ENCODE results near the gene SP4. TPM values are rescaled to one million over a fixed set of nuclear protein-coding genes. Genes with fewer than 3 reads are reported as not detected.

SP4 gene
- total and polyA plus RNA-seq, 2 experiments from 2014 or later: 3.0 to 8.7 TPM

- Histone ChIP-seq H3K27me3 (peaks cover 27% of the 10 kb centered on the region), H3K36me3 (no peaks in the 10 kb centered on the region), H3K9me3 (ENCODE audit: low read depth) (no peaks in the 10 kb centered on the region), H3K4me1 (ENCODE audit: low read depth) (no peaks in the 10 kb centered on the region), H3K27ac (no peak overlapping the region), H3K4me3 (no peak overlapping the region)
- DNase-seq (ENCODE audit: low read depth in 1 of 2, low spot score in 1 of 2): no peak
- TF ChIP-seq CTCF (IDR thresholded peaks at IDR 0.05; ENCODE audit: low read depth, low read length): no peak
These were observed 122.2 kb downstream of the SP4 start for GRCh38 chr7:21550076-21550475.

DNA sequence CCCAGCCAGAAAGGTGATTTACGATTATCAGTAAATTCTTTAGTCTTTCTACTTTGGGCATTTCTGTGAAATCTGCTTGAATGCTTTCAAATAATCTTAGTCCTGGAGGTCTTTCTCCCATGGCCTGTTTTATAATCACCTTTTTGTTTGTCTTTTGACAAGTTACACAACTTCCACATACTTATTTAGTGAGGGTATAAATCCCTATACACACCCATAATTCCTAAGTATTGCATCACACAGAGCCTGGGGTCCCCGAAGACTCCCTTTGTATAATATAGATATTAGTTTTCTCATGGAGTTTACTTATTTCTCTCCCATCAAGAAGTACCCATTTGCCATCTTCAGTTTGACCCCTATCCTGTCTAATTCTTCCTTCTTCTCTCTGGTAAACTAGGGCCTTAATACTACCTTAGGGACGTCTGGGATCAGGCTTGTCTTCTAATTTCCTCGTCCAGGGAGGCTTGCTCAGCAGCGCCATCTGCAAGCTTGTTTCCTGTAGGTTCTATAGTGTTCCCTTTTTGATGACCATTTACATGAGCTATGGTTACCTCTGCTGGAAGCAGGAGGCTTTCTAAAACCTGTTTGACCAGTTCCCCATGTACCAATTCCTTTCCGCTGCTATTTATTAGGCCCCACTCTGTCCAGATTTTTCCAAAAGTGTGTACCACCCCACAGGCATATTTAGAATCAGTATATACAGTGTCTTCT lies 123.1 kb downstream of the SP4 start:
- H3K27ac ChIP-seq: no peak overlapping the region
- no peak overlapping the region for H3K4me3 ChIP-seq
- no peak for TF ChIP-seq CTCF (IDR thresholded peaks at IDR 0.05; ENCODE audit: low read depth, low read length)
- no peaks in the 10 kb centered on the region for H3K4me1 ChIP-seq (ENCODE audit: low read depth)
- no peaks in the 10 kb centered on the region for H3K36me3 ChIP-seq
- no peak for DNase-seq (ENCODE audit: low read depth in 1 of 2, low spot score in 1 of 2)
- peaks cover 18% of the 10 kb centered on the region for H3K27me3 ChIP-seq
- H3K9me3 ChIP-seq (ENCODE audit: low read depth): no peaks in the 10 kb centered on the region

DNA sequence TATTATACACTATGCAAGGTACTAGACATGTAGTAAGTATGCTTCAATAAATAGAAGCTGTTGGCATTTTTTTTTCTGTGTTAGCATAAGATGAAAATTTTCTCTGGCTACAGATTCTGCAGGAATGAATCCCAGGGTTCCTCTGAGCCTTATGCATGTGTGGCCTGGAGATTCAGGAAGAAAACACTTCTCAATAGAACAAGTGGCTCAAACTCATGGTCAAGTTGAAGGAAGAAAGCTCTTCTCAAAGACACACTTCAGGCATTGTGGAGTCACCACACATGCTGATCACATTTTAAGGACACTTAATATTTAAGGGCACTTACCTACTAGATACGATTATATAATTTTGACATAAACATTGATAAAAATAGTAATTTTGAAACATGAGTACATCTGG lies 134.5 kb downstream of the SP4 start:
- no peaks in the 10 kb centered on the region for H3K9me3 ChIP-seq (ENCODE audit: low read depth)
- no peak overlapping the region for H3K27ac ChIP-seq
- H3K4me3 ChIP-seq: no peak overlapping the region
- no peak for DNase-seq (ENCODE audit: low read depth in 1 of 2, low spot score in 1 of 2)
- no peaks in the 10 kb centered on the region for H3K36me3 ChIP-seq
- no peaks in the 10 kb centered on the region for H3K4me1 ChIP-seq (ENCODE audit: low read depth)
- no peaks in the 10 kb centered on the region for H3K27me3 ChIP-seq
- TF ChIP-seq CTCF (IDR thresholded peaks at IDR 0.05; ENCODE audit: low read depth, low read length): no peak

Other genes starting within 250 kb of the SP4 start
- gene DNAH11, start 115.0 kb downstream of the SP4 start, total RNA-seq: 0.46 and 0.60 TPM in 2 replicates
- 0.55 and 1.9 TPM in 2 replicates for gene DNAH11, start 115.0 kb downstream of the SP4 start, polyA plus RNA-seq

All from cardiac muscle cell (in vitro differentiated cells and primary cell).